Endodermal cell (in vitro differentiated cells): ENCODE results near the gene TCF7L2. TPM values are rescaled to one million over a fixed set of nuclear protein-coding genes. Genes with fewer than 3 reads are reported as not detected.

Experiments used
- DNase-seq: peaks from one replicate; pipeline ENCODE4 v3.0.0-alpha.2; 2017
- H3K27ac ChIP-seq: 2 replicates; pipeline ENCODE4 v1.5.1; 2013; ENCODE audit warnings: mild to moderate bottlenecking, low read depth, low read length, moderate library complexity
- H3K27me3 ChIP-seq: 2 replicates; pipeline ENCODE4 v1.6.1; 2013; ENCODE audit warnings: mild to moderate bottlenecking, low read length, moderate library complexity; ENCODE audit not compliant: insufficient read depth, control insufficient read depth, poor library complexity, severe bottlenecking
- H3K36me3 ChIP-seq: 2 replicates; pipeline ENCODE4 v1.7.0; 2013; ENCODE audit warnings: mild to moderate bottlenecking, low read length, moderate library complexity; ENCODE audit not compliant: control insufficient read depth, insufficient read depth
- H3K4me1 ChIP-seq: one replicate; pipeline ENCODE4 v1.7.0; 2013; ENCODE audit warnings: low read length; ENCODE audit not compliant: control insufficient read depth, insufficient read depth
- H3K4me3 ChIP-seq: 2 replicates; pipeline ENCODE4 v1.5.1; 2013; ENCODE audit warnings: mild to moderate bottlenecking, low read length, moderate library complexity
- H3K9ac ChIP-seq: 2 replicates; pipeline ENCODE4 v1.6.1; 2013; ENCODE audit warnings: mild to moderate bottlenecking, low read length, moderate library complexity; ENCODE audit not compliant: poor library complexity, severe bottlenecking; ENCODE audit errors: extremely low read depth
- H3K9me3 ChIP-seq: 2 replicates; pipeline ENCODE4 v1.6.1; 2013; ENCODE audit warnings: mild to moderate bottlenecking, low read length, moderate library complexity; ENCODE audit not compliant: control insufficient read depth
- H3K27ac Mint-ChIP-seq: 2 replicates; pipeline ENCODE4 v1.8.0; 2020; ENCODE audit warnings: mixed read lengths
- H3K27me3 Mint-ChIP-seq: 2 replicates; pipeline ENCODE4 v1.8.0; 2021; ENCODE audit warnings: mild to moderate bottlenecking, mixed read lengths; ENCODE audit not compliant: insufficient read depth
- H3K36me3 Mint-ChIP-seq: 2 replicates; pipeline ENCODE4 v1.8.0; 2020; ENCODE audit warnings: low read depth, mixed read lengths
- H3K4me1 Mint-ChIP-seq: 2 replicates; pipeline ENCODE4 v1.8.0; 2020; ENCODE audit warnings: mixed read lengths
- H3K4me3 Mint-ChIP-seq: 2 replicates; pipeline ENCODE4 v1.8.0; 2020; ENCODE audit warnings: mild to moderate bottlenecking, moderate library complexity, mixed read lengths
- H3K9me3 Mint-ChIP-seq: 2 replicates; pipeline ENCODE4 v1.8.0; 2020; ENCODE audit warnings: mild to moderate bottlenecking, mixed read lengths
- WGBS, 2 experiments: methylation state at CpG; one replicate each; pipeline versions ENCODE4 v1.1.5 to v1.1.7; 2013; ENCODE audit warnings: missing lambda C conversion rate in 2 of 2, mixed read lengths in 1 of 2; ENCODE audit not compliant: insufficient coverage in 1 of 2, insufficient read length in 1 of 2; 5-methylcytosine and 5-hydroxymethylcytosine counted together
- total RNA-seq, 2 donors: library from RNA; stranded (reverse); fragmentation: NEBNext Ultra II Directional in 1 of 2; extraction: Animal tissue kit (Norgen Biotek cat#: 25700) in 1 of 2; gene quantifications; 2 replicates in 1 of 2; 3 replicates in 1 of 2; pipeline ENCODE4 v1.2.1, GENCODE V29; 2021
- TF ChIP-seq, protein P1 (sequence below): fragments of 200-600 bp; sonication (generic); conservative IDR thresholded peaks from 2 replicates; pipeline ENCODE4 v1.5.0; 2021; ENCODE audit warnings: antibody characterized with exemption, mild to moderate bottlenecking

TCF7L2 gene
- total RNA-seq, 2 donors from 2014 or later: 73.2 to 105 TPM

DNA sequence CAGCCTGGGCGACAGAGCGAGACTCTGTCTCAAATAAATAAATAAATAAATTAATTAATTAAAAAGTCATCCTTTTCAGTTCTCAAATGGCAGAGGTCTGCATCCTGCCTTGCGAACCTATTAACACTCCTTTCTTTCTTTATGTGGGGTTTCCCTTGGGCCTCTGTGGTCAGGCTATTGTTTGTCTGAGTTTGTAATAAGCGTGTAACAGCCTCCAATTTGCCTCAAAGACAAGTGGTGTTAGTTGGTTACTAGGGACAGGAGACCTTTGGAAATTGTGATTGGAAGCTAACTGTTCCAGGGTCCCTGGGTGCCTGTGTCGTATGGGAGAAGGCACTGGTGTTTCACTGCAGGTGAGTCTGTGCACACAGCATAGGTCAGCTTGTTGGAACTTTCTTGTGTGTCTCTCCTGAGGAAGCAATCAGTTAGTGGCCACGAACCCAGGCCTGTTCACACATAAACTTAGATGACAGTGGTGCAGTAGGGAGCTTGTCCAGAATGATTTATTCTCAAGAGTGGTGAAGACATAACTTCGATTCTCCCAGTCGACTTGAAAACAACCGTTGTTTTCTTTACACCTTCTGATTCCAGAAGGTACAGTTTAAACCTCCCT is 33.5 kb downstream of the TCF7L2 start:
- no peak overlapping the region for H3K4me3 ChIP-seq
- Mint-ChIP-seq H3K4me1 (peaks cover 45% of the 10 kb centered on the region), H3K27ac (no peak overlapping the region), H3K4me3 (no peak overlapping the region), H3K36me3 (peaks cover 42% of the 10 kb centered on the region), H3K9me3 (no peaks in the 10 kb centered on the region), H3K27me3 (no peaks in the 10 kb centered on the region)
- no peak overlapping the region for H3K9ac ChIP-seq
- TF ChIP-seq, protein P1, sequence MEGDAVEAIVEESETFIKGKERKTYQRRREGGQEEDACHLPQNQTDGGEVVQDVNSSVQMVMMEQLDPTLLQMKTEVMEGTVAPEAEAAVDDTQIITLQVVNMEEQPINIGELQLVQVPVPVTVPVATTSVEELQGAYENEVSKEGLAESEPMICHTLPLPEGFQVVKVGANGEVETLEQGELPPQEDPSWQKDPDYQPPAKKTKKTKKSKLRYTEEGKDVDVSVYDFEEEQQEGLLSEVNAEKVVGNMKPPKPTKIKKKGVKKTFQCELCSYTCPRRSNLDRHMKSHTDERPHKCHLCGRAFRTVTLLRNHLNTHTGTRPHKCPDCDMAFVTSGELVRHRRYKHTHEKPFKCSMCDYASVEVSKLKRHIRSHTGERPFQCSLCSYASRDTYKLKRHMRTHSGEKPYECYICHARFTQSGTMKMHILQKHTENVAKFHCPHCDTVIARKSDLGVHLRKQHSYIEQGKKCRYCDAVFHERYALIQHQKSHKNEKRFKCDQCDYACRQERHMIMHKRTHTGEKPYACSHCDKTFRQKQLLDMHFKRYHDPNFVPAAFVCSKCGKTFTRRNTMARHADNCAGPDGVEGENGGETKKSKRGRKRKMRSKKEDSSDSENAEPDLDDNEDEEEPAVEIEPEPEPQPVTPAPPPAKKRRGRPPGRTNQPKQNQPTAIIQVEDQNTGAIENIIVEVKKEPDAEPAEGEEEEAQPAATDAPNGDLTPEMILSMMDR: no peak
- peaks cover 10% of the 10 kb centered on the region for H3K4me1 ChIP-seq
- no peak overlapping the region for H3K27ac ChIP-seq
- H3K9me3 ChIP-seq: no peaks in the 10 kb centered on the region
- H3K27me3 ChIP-seq: no peaks in the 10 kb centered on the region
- DNase-seq: no peak
- peaks cover 51% of the 10 kb centered on the region for H3K36me3 ChIP-seq
- 91 to 92% methylated on average over 4 to 7 of the region's 9 CpGs for WGBS, 2 experiments

DNA sequence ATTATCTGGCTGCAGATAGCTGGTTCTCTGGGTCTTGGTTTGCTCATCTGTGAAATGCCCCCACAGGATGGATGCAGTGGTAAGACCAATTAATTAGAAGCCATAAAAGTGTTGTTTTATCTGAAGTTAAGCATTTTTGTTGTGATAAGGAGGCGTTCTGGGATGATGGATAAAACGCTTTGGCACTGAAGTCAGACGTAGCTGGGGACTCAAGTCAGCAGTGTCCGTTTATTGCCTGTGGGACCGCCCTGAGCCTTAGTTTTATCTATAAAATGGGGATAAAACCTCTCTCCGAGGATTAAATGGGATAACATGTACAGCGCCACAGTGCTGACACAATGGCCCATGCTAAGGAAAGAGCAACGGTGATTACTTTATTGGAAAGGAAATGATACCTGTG is 34.7 kb downstream of the TCF7L2 start:
- no peaks in the 10 kb centered on the region for H3K9me3 ChIP-seq
- no peaks in the 10 kb centered on the region for H3K27me3 ChIP-seq
- H3K9ac ChIP-seq: no peak overlapping the region
- Mint-ChIP-seq H3K4me3 (no peak overlapping the region), H3K9me3 (no peaks in the 10 kb centered on the region), H3K27ac (no peak overlapping the region), H3K4me1 (peaks cover 53% of the 10 kb centered on the region), H3K27me3 (no peaks in the 10 kb centered on the region), H3K36me3 (peaks cover 46% of the 10 kb centered on the region)
- WGBS, 2 experiments: 93 to 94% methylated on average over 8 of the region's 8 CpGs
- TF ChIP-seq, protein P1: no peak
- DNase-seq: no peak
- H3K4me1 ChIP-seq: peaks cover 10% of the 10 kb centered on the region
- no peak overlapping the region for H3K4me3 ChIP-seq
- H3K27ac ChIP-seq: no peak overlapping the region
- peaks cover 53% of the 10 kb centered on the region for H3K36me3 ChIP-seq

DNA sequence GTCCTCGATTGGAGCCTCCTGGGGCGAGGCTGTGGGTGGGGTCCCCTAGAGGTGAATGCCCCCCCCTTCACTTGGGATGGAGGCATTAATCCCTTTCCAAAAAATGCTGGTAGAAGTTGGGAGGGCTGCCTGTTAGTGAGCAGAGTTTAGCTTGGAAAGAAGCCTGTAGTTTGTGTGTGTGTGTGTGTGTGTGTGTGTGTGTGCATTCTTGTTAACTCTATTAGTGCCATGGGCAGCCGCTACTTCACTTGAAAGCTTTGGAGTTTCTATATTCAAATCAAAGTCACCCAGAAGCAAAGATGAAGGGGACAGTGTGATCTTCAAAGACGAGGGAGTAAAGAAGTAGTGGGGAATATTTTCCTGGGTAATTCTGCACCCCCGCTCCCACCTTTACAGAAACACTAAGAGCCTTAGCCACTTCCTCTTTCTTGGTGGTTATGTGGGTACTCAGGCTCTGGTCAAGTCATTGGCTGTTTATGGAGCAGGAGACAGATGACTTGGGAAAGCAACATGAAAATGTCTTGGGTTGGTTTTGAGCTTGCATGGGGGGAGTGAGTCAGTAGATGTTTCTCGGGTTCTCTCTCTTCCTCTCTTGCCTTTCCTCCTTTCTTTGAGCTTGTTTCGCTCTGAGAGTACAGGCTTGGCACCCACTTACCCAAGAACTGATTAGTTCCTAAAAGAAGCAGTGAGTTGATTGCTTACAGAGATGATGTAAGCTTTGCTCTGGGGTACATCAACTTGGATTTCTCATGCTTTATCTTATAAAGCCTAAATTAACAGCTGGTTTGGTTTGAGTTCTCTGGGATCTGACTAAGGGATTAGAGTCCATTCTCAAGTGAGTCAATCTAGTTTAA is 35.9 kb downstream of the TCF7L2 start:
- WGBS, 2 experiments: 91 to 95% methylated on average over 4 to 7 of the region's 7 CpGs
- H3K27me3 ChIP-seq: no peaks in the 10 kb centered on the region
- Mint-ChIP-seq H3K9me3 (no peaks in the 10 kb centered on the region), H3K27ac (peak overlapping the region; percentile 19), H3K4me3 (no peak overlapping the region), H3K36me3 (peaks cover 45% of the 10 kb centered on the region), H3K4me1 (peaks cover 58% of the 10 kb centered on the region), H3K27me3 (no peaks in the 10 kb centered on the region)
- no peak overlapping the region for H3K4me3 ChIP-seq
- H3K4me1 ChIP-seq: peaks cover 10% of the 10 kb centered on the region
- H3K9me3 ChIP-seq: no peaks in the 10 kb centered on the region
- no peak overlapping the region for H3K9ac ChIP-seq
- no peak for DNase-seq
- peaks cover 54% of the 10 kb centered on the region for H3K36me3 ChIP-seq
- TF ChIP-seq, protein P1: no peak
- H3K27ac ChIP-seq: no peak overlapping the region
